ENCODE data around the gene SSR2.

Gene SSR2

GRCh38 chr1:156033011-156033410 is 12.3 kb upstream of the SSR2 start:
- DNase-seq (ENCODE audit: insufficient read length) (no peak), FAIRE-seq (no peak)
- TF ChIP-seq POLR2A (IDR thresholded peaks at IDR 0.05; ENCODE audit: low read depth, low read length) (no peak), TAF1 (IDR thresholded peaks at IDR 0.05; ENCODE audit: borderline replicate concordance, low read depth, low read length) (no peak), POLR2AphosphoS5 (IDR thresholded peaks at IDR 0.05; ENCODE audit: low read depth, low read length) (no peak)

GRCh38 chr1:156026588-156026987 is 5.8 kb upstream of the SSR2 start:
- DNase-seq (ENCODE audit: insufficient read length) (no peak), FAIRE-seq (no peak)
- TF ChIP-seq POLR2A (IDR thresholded peaks at IDR 0.05; ENCODE audit: low read depth, low read length) = no peak
- no peak for TF ChIP-seq POLR2AphosphoS5 (IDR thresholded peaks at IDR 0.05; ENCODE audit: low read depth, low read length)
- no peak for TF ChIP-seq TAF1 (IDR thresholded peaks at IDR 0.05; ENCODE audit: borderline replicate concordance, low read depth, low read length)

GRCh38 chr1:156025876-156026275 is 5.1 kb upstream of the SSR2 start:
- FAIRE-seq (no peak), DNase-seq (ENCODE audit: insufficient read length) (peak; percentile 46)
- TF ChIP-seq POLR2A (IDR thresholded peaks at IDR 0.05; ENCODE audit: low read depth, low read length) (no peak), TAF1 (IDR thresholded peaks at IDR 0.05; ENCODE audit: borderline replicate concordance, low read depth, low read length) (no peak), POLR2AphosphoS5 (IDR thresholded peaks at IDR 0.05; ENCODE audit: low read depth, low read length) (no peak)

GRCh38 chr1:156024801-156025200 is 4.0 kb upstream of the SSR2 start:
- FAIRE-seq (no peak), DNase-seq (ENCODE audit: insufficient read length) (no peak)
- no peak for TF ChIP-seq POLR2A (IDR thresholded peaks at IDR 0.05; ENCODE audit: low read depth, low read length)
- no peak for TF ChIP-seq POLR2AphosphoS5 (IDR thresholded peaks at IDR 0.05; ENCODE audit: low read depth, low read length)
- TF ChIP-seq TAF1 (IDR thresholded peaks at IDR 0.05; ENCODE audit: borderline replicate concordance, low read depth, low read length) = no peak

GRCh38 chr1:156021954-156022353 is 1.2 kb upstream of the SSR2 start:
- FAIRE-seq (no peak), DNase-seq (ENCODE audit: insufficient read length) (no peak)
- TF ChIP-seq POLR2AphosphoS5 (IDR thresholded peaks at IDR 0.05; ENCODE audit: low read depth, low read length) (no peak), TAF1 (IDR thresholded peaks at IDR 0.05; ENCODE audit: borderline replicate concordance, low read depth, low read length) (no peak), POLR2A (IDR thresholded peaks at IDR 0.05; ENCODE audit: low read depth, low read length) (no peak)

GRCh38 chr1:156021093-156021428 is 310 bp upstream of the SSR2 start:
- no peak for FAIRE-seq
- TF ChIP-seq POLR2AphosphoS5 (IDR thresholded peaks at IDR 0.05; ENCODE audit: low read depth, low read length) = no peak
- TF ChIP-seq TAF1 (IDR thresholded peaks at IDR 0.05; ENCODE audit: borderline replicate concordance, low read depth, low read length) = no peak
- TF ChIP-seq POLR2A (IDR thresholded peaks at IDR 0.05; ENCODE audit: low read depth, low read length) = no peak
- no peak for DNase-seq (ENCODE audit: insufficient read length)

- TF ChIP-seq POLR2AphosphoS5 (IDR thresholded peaks at IDR 0.05; ENCODE audit: low read depth, low read length) (no peak), POLR2A (IDR thresholded peaks at IDR 0.05; ENCODE audit: low read depth, low read length) (no peak), TAF1 (IDR thresholded peaks at IDR 0.05; ENCODE audit: borderline replicate concordance, low read depth, low read length) (no peak)
- peak; percentile 57 for FAIRE-seq
- no peak for DNase-seq (ENCODE audit: insufficient read length)
Measured at GRCh38 chr1:156019946-156020292, 832 bp downstream of the SSR2 start.

- FAIRE-seq (no peak), DNase-seq (ENCODE audit: insufficient read length) (no peak)
- TF ChIP-seq POLR2AphosphoS5 (IDR thresholded peaks at IDR 0.05; ENCODE audit: low read depth, low read length) = no peak
- no peak for TF ChIP-seq POLR2A (IDR thresholded peaks at IDR 0.05; ENCODE audit: low read depth, low read length)
- no peak for TF ChIP-seq TAF1 (IDR thresholded peaks at IDR 0.05; ENCODE audit: borderline replicate concordance, low read depth, low read length)
Measured at GRCh38 chr1:156014829-156015228, 5.9 kb downstream of the SSR2 start.

GRCh38 chr1:156012051-156012817 is 8.5 kb downstream of the SSR2 start:
- DNase-seq (ENCODE audit: insufficient read length) = peak; percentile 44

GRCh38 chr1:156009404-156009803 is 11.3 kb downstream of the SSR2 start:
- TF ChIP-seq TAF1 (IDR thresholded peaks at IDR 0.05; ENCODE audit: borderline replicate concordance, low read depth, low read length) = no peak
- no peak for TF ChIP-seq POLR2A (IDR thresholded peaks at IDR 0.05; ENCODE audit: low read depth, low read length)
- no peak for TF ChIP-seq POLR2AphosphoS5 (IDR thresholded peaks at IDR 0.05; ENCODE audit: low read depth, low read length)
- FAIRE-seq (no peak), DNase-seq (ENCODE audit: insufficient read length) (no peak)

More at GRCh38 chr1:156012051-156012817, 8.5 kb downstream of the SSR2 start:
- peak; percentile 84 for FAIRE-seq
- TF ChIP-seq POLR2AphosphoS5 (IDR thresholded peaks at IDR 0.05; ENCODE audit: low read depth, low read length) = no peak
- TF ChIP-seq POLR2A (IDR thresholded peaks at IDR 0.05; ENCODE audit: low read depth, low read length) = no peak
- no peak for TF ChIP-seq TAF1 (IDR thresholded peaks at IDR 0.05; ENCODE audit: borderline replicate concordance, low read depth, low read length)

- DNase-seq (ENCODE audit: insufficient read length) (no peak), FAIRE-seq (no peak)
- TF ChIP-seq POLR2AphosphoS5 (IDR thresholded peaks at IDR 0.05; ENCODE audit: low read depth, low read length) (0 out of 2 replicates have a peak, but pooled peaks have one; percentile 9), TAF1 (IDR thresholded peaks at IDR 0.05; ENCODE audit: borderline replicate concordance, low read depth, low read length) (no peak)
Measured at GRCh38 chr1:156006666-156007376, 13.9 kb downstream of the SSR2 start.
